HepG2 (cell line): ENCODE results near the gene CCDC106. TPM values are rescaled to one million over a fixed set of nuclear protein-coding genes. Genes with fewer than 3 reads are reported as not detected.

Experiments
- CSRNP2 ChIP-seq: sonication (generic); formaldehyde crosslinking; conservative IDR thresholded peaks from 2 replicates; pipeline ENCODE4 v1.8.0; 2022; ENCODE audit warnings: low read depth, missing genetic modification reagents
- DBP ChIP-seq: sonication (generic); formaldehyde crosslinking; IDR thresholded peaks from 2 replicates; pipeline ENCODE4 v1.4.0; 2020; ENCODE audit warnings: missing genetic modification reagents; ENCODE audit errors: not compliant biosample characterization
- DNMT1 ChIP-seq: sonication (generic); formaldehyde crosslinking; IDR thresholded peaks from 2 replicates; pipeline ENCODE4 v1.5.1; 2020; ENCODE audit warnings: mild to moderate bottlenecking, missing genetic modification reagents
- FUBP1 ChIP-seq: sonication (generic); formaldehyde crosslinking; IDR thresholded peaks from 2 replicates; pipeline ENCODE4 v1.5.1; 2020; ENCODE audit warnings: missing genetic modification reagents, mild to moderate bottlenecking, borderline replicate concordance
- GPN1 ChIP-seq: sonication (generic); formaldehyde crosslinking; IDR thresholded peaks from 2 replicates; pipeline ENCODE4 v1.5.1; 2020; ENCODE audit warnings: missing genetic modification reagents, borderline replicate concordance
- JDP2 ChIP-seq: sonication (generic); formaldehyde crosslinking; IDR thresholded peaks from 2 replicates; pipeline ENCODE4 v1.8.1; 2022; ENCODE audit warnings: missing genetic modification reagents, borderline replicate concordance
- KLF12 ChIP-seq: sonication (generic); formaldehyde crosslinking; IDR thresholded peaks from 2 replicates; pipeline ENCODE4 v1.4.0; 2020; ENCODE audit warnings: missing genetic modification reagents, borderline replicate concordance
- MAF1 ChIP-seq: sonication (generic); formaldehyde crosslinking; IDR thresholded peaks from 2 replicates; pipeline ENCODE4 v1.5.0; 2020; ENCODE audit warnings: missing genetic modification reagents, borderline replicate concordance
- PPARG ChIP-seq: conservative IDR thresholded peaks from 2 replicates; pipeline ENCODE4 v1.6.1; 2016; ENCODE audit warnings: missing biosample characterization, missing genetic modification reagents
- SALL1 ChIP-seq: sonication (generic); formaldehyde crosslinking; IDR thresholded peaks from 2 replicates; pipeline ENCODE4 v1.8.0; 2022; ENCODE audit warnings: mild to moderate bottlenecking, missing genetic modification reagents
- ZFP82 ChIP-seq: sonication (generic); formaldehyde crosslinking; IDR thresholded peaks from 2 replicates; pipeline ENCODE4 v1.5.1; 2020; ENCODE audit warnings: mild to moderate bottlenecking, missing genetic modification reagents, borderline replicate concordance
- ZFX ChIP-seq: sonication (generic); formaldehyde crosslinking; IDR thresholded peaks from 2 replicates; pipeline ENCODE4 v1.4.0; 2020; ENCODE audit warnings: mild to moderate bottlenecking, low read depth, missing genetic modification reagents, moderate library complexity
- ZNF234 ChIP-seq: sonication (generic); formaldehyde crosslinking; conservative IDR thresholded peaks from 2 replicates; pipeline ENCODE4 v1.5.1; 2020; ENCODE audit warnings: mild to moderate bottlenecking, missing genetic modification reagents
- ZNF44 ChIP-seq: sonication (generic); formaldehyde crosslinking; IDR thresholded peaks from 2 replicates; pipeline ENCODE4 v1.5.1; 2020; ENCODE audit warnings: mild to moderate bottlenecking, missing genetic modification reagents
- ZNF616 ChIP-seq: sonication (generic); formaldehyde crosslinking; IDR thresholded peaks from 2 replicates; pipeline ENCODE4 v1.5.0; 2020; ENCODE audit warnings: low read depth, mild to moderate bottlenecking, missing genetic modification reagents
- ZNF770 ChIP-seq: sonication (generic); formaldehyde crosslinking; IDR thresholded peaks from 2 replicates; pipeline ENCODE4 v1.5.0; 2020; ENCODE audit warnings: mild to moderate bottlenecking, missing genetic modification reagents
- polyA plus RNA-seq, 8 experiments: library from polyadenylated mRNA; depleted of rRNA in 3 of 8; stranded (reverse) in 7 of 8; unstranded in 1 of 8; fragments of >200 nt; fragmentation: Illumina TruSeq in 4 of 8; extraction: Trizol in 4 of 8; gene quantifications; 2 replicates each; pipeline versions ENCODE4 v1.2.1 to v1.2.3, GENCODE V29; 2011 to 2016; ENCODE audit warnings: low read depth in 4 of 8, missing spikeins in 1 of 8, mixed read lengths in 1 of 8; ENCODE audit not compliant: insufficient read depth in 1 of 8
- total RNA-seq, 5 experiments: library from RNA; depleted of rRNA; stranded (reverse); fragments of >200 nt; fragmentation: Illumina TruSeq; extraction: Trizol; gene quantifications; 2 replicates each; pipeline ENCODE4 v1.2.3, GENCODE V29; 2016; ENCODE audit warnings: low read depth in 1 of 5
- TF ChIP-seq, protein P1 (sequence below): sonication (generic); formaldehyde crosslinking; IDR thresholded peaks from 2 replicates; pipeline ENCODE4 v1.5.0; 2020; ENCODE audit warnings: mild to moderate bottlenecking, missing genetic modification reagents

Gene CCDC106
- total and polyA plus RNA-seq, 2 of the 13 experiments (the other 11 are each of a cell fraction or from before 2014, with no cell fraction given): 4.7 to 8.8 TPM

DNA sequence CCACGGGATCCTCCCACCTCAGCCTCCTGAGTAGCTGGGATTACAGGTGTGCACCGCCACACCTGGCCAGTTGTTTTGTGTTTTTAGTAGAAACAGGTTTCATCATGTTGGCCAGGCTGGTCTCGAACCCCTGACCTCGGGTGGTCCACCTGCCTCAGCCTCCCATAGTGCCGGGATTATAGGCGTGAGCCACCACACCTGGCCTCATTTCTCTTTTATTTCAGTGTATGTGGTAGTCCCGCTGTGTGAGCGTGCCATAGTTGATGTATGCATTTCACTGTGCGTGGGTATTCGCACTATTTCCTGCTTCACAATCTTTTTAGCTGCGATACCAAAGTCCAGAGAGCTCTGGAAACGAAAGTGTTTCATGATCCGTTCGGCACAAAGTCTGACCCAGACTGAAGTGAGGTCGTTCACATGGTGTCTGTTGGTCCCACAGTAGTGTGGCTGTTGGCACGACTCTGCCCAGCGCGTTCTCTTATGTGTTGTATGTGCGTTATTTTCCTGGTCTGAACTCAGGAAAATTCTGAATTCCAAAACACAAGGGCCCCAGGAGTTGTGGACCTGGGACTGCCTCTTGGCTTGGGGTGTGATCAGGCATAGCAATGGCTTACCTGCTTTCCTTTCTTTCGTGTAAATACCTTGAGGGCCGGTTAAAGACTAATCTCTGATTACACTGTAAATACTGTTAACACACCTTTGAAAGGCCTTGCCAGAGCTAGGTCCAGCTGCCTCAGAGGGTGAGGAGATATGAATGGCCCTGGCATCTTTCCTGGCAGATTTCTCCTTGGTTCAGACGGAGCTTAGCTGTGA lies 35.6 kb downstream of the CCDC106 start (continued):
- TF ChIP-seq ZFX (CRISPR knock-in tag) (no peak; the same call in none of the 2 replicates), ZNF44 (no peak), ZFP82 (CRISPR knock-in tag) (0 out of 2 replicates have a peak, but pooled peaks have one; percentile 63), GPN1 (CRISPR knock-in tag) (no peak), DNMT1 (no peak), FUBP1 (no peak), MAF1 (no peak), ZNF770 (CRISPR knock-in tag) (no peak), SALL1 (CRISPR knock-in tag) (peak; percentile 89), PPARG (CRISPR knock-in tag) (0 out of 2 replicates have a peak, but pooled peaks have one; percentile 21), JDP2 (CRISPR knock-in tag) (no peak), DBP (CRISPR knock-in tag) (no peak), ZNF234 (CRISPR knock-in tag) (no peak), ZNF616 (CRISPR knock-in tag) (no peak), CSRNP2 (CRISPR knock-in tag) (no peak), KLF12 (CRISPR knock-in tag) (no peak)
- TF ChIP-seq, protein P1, sequence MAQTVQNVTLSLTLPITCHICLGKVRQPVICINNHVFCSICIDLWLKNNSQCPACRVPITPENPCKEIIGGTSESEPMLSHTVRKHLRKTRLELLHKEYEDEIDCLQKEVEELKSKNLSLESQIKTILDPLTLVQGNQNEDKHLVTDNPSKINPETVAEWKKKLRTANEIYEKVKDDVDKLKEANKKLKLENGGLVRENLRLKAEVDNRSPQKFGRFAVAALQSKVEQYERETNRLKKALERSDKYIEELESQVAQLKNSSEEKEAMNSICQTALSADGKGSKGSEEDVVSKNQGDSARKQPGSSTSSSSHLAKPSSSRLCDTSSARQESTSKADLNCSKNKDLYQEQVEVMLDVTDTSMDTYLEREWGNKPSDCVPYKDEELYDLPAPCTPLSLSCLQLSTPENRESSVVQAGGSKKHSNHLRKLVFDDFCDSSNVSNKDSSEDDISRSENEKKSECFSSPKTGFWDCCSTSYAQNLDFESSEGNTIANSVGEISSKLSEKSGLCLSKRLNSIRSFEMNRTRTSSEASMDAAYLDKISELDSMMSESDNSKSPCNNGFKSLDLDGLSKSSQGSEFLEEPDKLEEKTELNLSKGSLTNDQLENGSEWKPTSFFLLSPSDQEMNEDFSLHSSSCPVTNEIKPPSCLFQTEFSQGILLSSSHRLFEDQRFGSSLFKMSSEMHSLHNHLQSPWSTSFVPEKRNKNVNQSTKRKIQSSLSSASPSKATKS (CRISPR knock-in tag): no peak
